ENCODE data around the gene SPCS3.

The SPCS3 gene

GRCh38 chr4:176380352-176381157 is 60.8 kb downstream of the SPCS3 start:
- Histone ChIP-seq H4K20me1 (ENCODE audit: insufficient read depth, low read length) (no peaks in the 10 kb centered on the region), H3K4me3 (ENCODE audit: low read depth, low read length, poor library complexity, severe bottlenecking) (no peak overlapping the region), H3F3A (ENCODE audit: insufficient read depth, low read length) (no peaks in the 10 kb centered on the region), H3K27me3 (ENCODE audit: insufficient read depth, low read length) (no peaks in the 10 kb centered on the region), H2AFZ (ENCODE audit: low read length) (no peak overlapping the region), H3K9me2 (ENCODE audit: low read depth, low read length) (no peaks in the 10 kb centered on the region), H3K4me1 (ENCODE audit: insufficient read depth, low read length, severe bottlenecking) (no peaks in the 10 kb centered on the region), H3K4me2 (ENCODE audit: low read length) (no peak overlapping the region), H3K79me2 (ENCODE audit: insufficient read depth, low read length) (no peaks in the 10 kb centered on the region), H3K36me3 (ENCODE audit: insufficient read depth, low read length) (no peaks in the 10 kb centered on the region), H3K9ac (ENCODE audit: low read length) (no peak overlapping the region), H3K27ac (ENCODE audit: low read depth, low read length, poor library complexity, severe bottlenecking) (no peak overlapping the region), H3K9me3 (ENCODE audit: low read length) (no peaks in the 10 kb centered on the region)
- TF ChIP-seq EZH2 (IDR thresholded peaks at IDR 0.05; ENCODE audit: borderline replicate concordance, low read length): no peak
- TF ChIP-seq CTCF (IDR thresholded peaks at IDR 0.05; ENCODE audit: low read length): no peak
